ENCODE data around the gene CRB2.

CRB2 gene

GRCh38 chr9:123324767-123325183 is 31.2 kb upstream of the CRB2 start:
- H3K9me3 ChIP-seq = no peaks in the 10 kb centered on the region
- TF ChIP-seq, protein P1, sequence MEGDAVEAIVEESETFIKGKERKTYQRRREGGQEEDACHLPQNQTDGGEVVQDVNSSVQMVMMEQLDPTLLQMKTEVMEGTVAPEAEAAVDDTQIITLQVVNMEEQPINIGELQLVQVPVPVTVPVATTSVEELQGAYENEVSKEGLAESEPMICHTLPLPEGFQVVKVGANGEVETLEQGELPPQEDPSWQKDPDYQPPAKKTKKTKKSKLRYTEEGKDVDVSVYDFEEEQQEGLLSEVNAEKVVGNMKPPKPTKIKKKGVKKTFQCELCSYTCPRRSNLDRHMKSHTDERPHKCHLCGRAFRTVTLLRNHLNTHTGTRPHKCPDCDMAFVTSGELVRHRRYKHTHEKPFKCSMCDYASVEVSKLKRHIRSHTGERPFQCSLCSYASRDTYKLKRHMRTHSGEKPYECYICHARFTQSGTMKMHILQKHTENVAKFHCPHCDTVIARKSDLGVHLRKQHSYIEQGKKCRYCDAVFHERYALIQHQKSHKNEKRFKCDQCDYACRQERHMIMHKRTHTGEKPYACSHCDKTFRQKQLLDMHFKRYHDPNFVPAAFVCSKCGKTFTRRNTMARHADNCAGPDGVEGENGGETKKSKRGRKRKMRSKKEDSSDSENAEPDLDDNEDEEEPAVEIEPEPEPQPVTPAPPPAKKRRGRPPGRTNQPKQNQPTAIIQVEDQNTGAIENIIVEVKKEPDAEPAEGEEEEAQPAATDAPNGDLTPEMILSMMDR (IDR thresholded peaks at IDR 0.05) = no peak
- H3K27ac ChIP-seq = no peak overlapping the region
- no peak overlapping the region for H3K4me3 ChIP-seq (ENCODE audit: low read depth in 1 of 2, low read length in 1 of 2)
- H3K27me3 ChIP-seq = peaks cover 5% of the 10 kb centered on the region
- peaks cover 5 to 8% of the 10 kb centered on the region in 2 experiments for H3K4me1 ChIP-seq (ENCODE audit: control insufficient read depth in 1 of 2, insufficient read depth in 1 of 2, low read depth in 1 of 2, low read length in 1 of 2)
- H3K36me3 ChIP-seq = no peaks in the 10 kb centered on the region

DNA sequence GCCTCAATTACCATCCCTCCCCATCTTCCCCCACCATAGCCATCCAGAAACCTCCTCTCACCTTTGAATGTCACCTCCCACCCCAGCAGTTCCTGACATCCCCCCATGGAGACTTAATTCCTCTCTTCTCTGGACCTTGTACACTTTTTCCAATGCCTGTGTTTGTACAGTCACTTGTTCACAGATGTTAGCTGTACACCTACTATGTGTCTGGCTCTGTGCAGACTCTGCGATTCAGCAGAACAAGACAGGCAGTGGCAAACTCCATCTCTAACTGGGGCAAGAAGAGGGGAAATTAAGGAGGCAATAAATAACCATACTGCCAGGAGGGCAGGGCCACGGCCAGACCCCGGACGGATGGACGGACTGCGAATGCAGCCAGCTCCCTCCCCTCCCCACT is 29.8 kb upstream of the CRB2 start:
- TF ChIP-seq, protein P1 (IDR thresholded peaks at IDR 0.05) = no peak
- H3K4me3 ChIP-seq (ENCODE audit: low read depth in 1 of 2, low read length in 1 of 2) = peak overlapping the region; percentile 33 to 43
- peaks cover 5% of the 10 kb centered on the region for H3K27me3 ChIP-seq
- H3K27ac ChIP-seq = no peak overlapping the region
- no peaks in the 10 kb centered on the region for H3K36me3 ChIP-seq
- no peaks in the 10 kb centered on the region for H3K9me3 ChIP-seq
- H3K4me1 ChIP-seq (ENCODE audit: control insufficient read depth in 1 of 2, insufficient read depth in 1 of 2, low read depth in 1 of 2, low read length in 1 of 2) = peaks cover 5 to 8% of the 10 kb centered on the region in 2 experiments

DNA sequence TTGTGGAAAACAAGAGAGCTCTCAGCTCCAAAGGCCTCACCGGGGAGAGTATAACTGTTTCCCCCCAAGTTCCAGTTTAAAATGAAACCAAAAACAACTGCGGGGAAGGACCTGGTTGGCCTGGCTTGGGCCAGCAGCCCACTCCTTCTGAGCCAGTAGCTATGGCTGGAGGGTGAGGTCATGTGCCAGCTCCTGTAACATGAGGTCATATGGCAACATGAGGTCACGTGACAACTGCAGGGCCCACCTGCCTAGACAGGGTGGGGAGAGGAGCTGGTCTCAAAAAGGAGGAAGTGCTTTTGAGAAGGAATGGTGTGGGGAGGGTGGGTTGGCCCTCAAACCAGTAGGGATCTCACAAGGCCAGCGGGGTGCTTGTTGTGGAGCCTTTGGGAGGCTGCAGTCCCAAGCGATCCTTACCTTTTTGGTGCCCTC is 29.3 kb upstream of the CRB2 start:
- H3K4me1 ChIP-seq (ENCODE audit: control insufficient read depth in 1 of 2, insufficient read depth in 1 of 2, low read depth in 1 of 2, low read length in 1 of 2) = peaks cover 5 to 8% of the 10 kb centered on the region in 2 experiments
- TF ChIP-seq, protein P1 (IDR thresholded peaks at IDR 0.05) = no peak
- H3K9me3 ChIP-seq = no peaks in the 10 kb centered on the region
- peaks cover 5% of the 10 kb centered on the region for H3K27me3 ChIP-seq
- no peaks in the 10 kb centered on the region for H3K36me3 ChIP-seq
- no peak overlapping the region for H3K27ac ChIP-seq
- H3K4me3 ChIP-seq (ENCODE audit: low read depth in 1 of 2, low read length in 1 of 2) = peak overlapping the region; percentile 33 to 43

- Histone ChIP-seq H3K4me1 (ENCODE audit: control insufficient read depth in 1 of 2, insufficient read depth in 1 of 2, low read depth in 1 of 2, low read length in 1 of 2) (peaks cover 5 to 8% of the 10 kb centered on the region in 2 experiments), H3K27ac (no peak overlapping the region), H3K27me3 (peaks cover 4% of the 10 kb centered on the region), H3K36me3 (no peaks in the 10 kb centered on the region), H3K9me3 (no peaks in the 10 kb centered on the region), H3K4me3 (ENCODE audit: low read depth in 1 of 2, low read length in 1 of 2) (no peak overlapping the region)
- TF ChIP-seq, protein P1 (IDR thresholded peaks at IDR 0.05) = no peak
Measured at GRCh38 chr9:123327697-123328100, 28.3 kb upstream of the CRB2 start.

- TF ChIP-seq, protein P1 (IDR thresholded peaks at IDR 0.05) = no peak
- Histone ChIP-seq H3K36me3 (no peaks in the 10 kb centered on the region), H3K4me1 (ENCODE audit: control insufficient read depth in 1 of 2, insufficient read depth in 1 of 2, low read depth in 1 of 2, low read length in 1 of 2) (peaks cover 5 to 8% of the 10 kb centered on the region in 2 experiments), H3K9me3 (no peaks in the 10 kb centered on the region), H3K4me3 (ENCODE audit: low read depth in 1 of 2, low read length in 1 of 2) (no peak overlapping the region), H3K27ac (no peak overlapping the region), H3K27me3 (no peaks in the 10 kb centered on the region)
Measured at GRCh38 chr9:123329329-123329955, 26.6 kb upstream of the CRB2 start.

Measured in neutrophil (primary cell).